ENCODE results near the gene FAM83E.

The FAM83E gene

DNA sequence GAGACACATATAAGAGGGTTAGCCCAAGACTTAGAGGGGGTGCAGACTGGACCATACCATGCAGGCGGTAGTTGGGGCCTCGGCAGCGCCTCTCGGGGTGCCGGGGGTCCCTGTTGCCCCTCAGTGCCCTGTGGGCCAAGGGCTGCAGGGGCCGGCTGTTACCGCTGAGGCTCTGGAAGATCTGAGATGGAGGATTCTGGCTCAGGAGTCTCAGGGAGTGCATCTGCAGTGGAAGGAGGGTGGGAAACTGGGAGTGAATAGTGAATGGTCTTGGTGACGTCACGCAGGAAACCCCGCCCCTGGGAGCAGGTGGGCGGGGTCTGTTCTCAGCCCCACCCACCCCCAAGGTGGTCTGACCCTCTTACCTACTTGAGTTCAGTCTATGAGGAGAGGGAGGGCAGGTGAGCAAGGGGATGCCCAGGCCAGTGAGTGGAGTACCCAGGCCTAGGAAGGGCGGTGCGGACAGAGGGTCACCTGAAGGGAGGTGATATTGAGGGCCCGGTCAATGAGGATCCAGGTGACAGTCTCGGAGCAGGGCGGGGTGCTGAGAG lies 24.0 kb upstream of the FAM83E start:
- Histone ChIP-seq H4K20me1 (ENCODE audit: insufficient read depth, low read length, poor library complexity, severe bottlenecking) (peaks cover 4% of the 10 kb centered on the region), H3F3A (ENCODE audit: low read depth) (peaks cover 3% of the 10 kb centered on the region), H3K4me2 (ENCODE audit: low read depth, low read length, poor library complexity, severe bottlenecking) (peak overlapping the region; percentile 82), H3K4me3 (ENCODE audit: low read length, poor library complexity, severe bottlenecking) (peak overlapping the region; percentile 80), H2AFZ (ENCODE audit: low read length) (no peak overlapping the region), H3K9ac (ENCODE audit: low read depth, low read length, poor library complexity, severe bottlenecking) (peak overlapping the region; percentile 86), H3K9me2 (replicated peaks; ENCODE audit: low read depth, low read length) (no peaks in the 10 kb centered on the region), H3K27me3 (ENCODE audit: insufficient read depth, low read length, poor library complexity, severe bottlenecking) (no peaks in the 10 kb centered on the region), H3K9me3 (ENCODE audit: insufficient read depth, low read depth, low read length) (no peaks in the 10 kb centered on the region), H3K36me3 (ENCODE audit: insufficient read depth, low read length) (no peaks in the 10 kb centered on the region), H3K79me2 (ENCODE audit: insufficient read depth, low read length) (peaks cover 20% of the 10 kb centered on the region), H3K4me1 (ENCODE audit: insufficient read depth, low read length, poor library complexity, severe bottlenecking) (peaks cover 27% of the 10 kb centered on the region)
- TF ChIP-seq EZH2phosphoT487 (IDR thresholded peaks at IDR 0.05; ENCODE audit: borderline replicate concordance) = no peak
- TF ChIP-seq, protein P1, sequence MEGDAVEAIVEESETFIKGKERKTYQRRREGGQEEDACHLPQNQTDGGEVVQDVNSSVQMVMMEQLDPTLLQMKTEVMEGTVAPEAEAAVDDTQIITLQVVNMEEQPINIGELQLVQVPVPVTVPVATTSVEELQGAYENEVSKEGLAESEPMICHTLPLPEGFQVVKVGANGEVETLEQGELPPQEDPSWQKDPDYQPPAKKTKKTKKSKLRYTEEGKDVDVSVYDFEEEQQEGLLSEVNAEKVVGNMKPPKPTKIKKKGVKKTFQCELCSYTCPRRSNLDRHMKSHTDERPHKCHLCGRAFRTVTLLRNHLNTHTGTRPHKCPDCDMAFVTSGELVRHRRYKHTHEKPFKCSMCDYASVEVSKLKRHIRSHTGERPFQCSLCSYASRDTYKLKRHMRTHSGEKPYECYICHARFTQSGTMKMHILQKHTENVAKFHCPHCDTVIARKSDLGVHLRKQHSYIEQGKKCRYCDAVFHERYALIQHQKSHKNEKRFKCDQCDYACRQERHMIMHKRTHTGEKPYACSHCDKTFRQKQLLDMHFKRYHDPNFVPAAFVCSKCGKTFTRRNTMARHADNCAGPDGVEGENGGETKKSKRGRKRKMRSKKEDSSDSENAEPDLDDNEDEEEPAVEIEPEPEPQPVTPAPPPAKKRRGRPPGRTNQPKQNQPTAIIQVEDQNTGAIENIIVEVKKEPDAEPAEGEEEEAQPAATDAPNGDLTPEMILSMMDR (conservative IDR thresholded peaks at IDR 0.05; ENCODE audit: low read length) = no peak

DNA sequence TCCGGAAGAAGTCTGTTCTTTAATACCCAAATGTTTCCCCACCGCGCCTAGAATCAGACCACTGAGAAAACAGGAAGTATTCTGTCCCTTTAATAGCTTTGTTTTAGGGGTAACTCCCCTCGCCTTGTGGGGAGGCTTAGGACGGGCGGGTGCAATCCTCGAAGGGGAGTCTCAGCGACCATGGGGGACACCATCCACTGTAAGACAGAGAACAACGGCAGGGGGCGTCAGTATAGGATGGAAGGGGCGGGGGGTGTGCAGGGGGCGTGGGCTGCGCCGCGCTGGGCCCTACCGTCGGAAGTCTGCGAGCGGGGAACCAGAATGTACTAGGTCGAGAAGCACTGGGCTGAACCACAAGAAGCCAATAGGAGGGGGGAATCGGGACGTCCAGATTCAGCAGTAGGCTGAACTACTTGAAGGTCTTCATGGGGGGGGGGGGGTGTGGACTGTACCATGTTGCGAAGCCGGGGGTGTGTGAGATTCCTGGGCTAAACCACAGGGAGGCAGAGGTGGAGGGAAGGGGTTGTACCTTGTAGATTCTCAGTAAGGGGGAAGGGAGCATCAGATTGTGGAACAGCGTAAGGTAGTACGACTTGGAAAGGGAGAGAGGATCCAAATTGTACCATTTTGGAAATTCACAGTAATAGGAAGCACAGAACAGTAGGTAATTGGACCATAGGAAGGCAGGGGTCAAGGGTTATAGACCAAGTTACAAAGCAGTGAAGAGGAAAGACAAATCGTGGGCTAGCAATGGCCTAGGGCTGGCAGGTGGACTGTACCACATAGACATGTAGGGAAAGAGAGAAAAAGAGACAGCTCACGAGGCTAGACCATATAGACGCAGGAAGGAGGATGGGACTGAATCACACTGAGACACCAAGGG lies 23.3 kb upstream of the FAM83E start:
- H3K9ac ChIP-seq (ENCODE audit: low read depth, low read length, poor library complexity, severe bottlenecking) = peak overlapping the region; percentile 86
- no peaks in the 10 kb centered on the region for H3K9me3 ChIP-seq (ENCODE audit: insufficient read depth, low read depth, low read length)
- H3K27me3 ChIP-seq (ENCODE audit: insufficient read depth, low read length, poor library complexity, severe bottlenecking) = no peaks in the 10 kb centered on the region
- H2AFZ ChIP-seq (ENCODE audit: low read length) = peak overlapping the region; percentile 84
- no peaks in the 10 kb centered on the region for H3K36me3 ChIP-seq (ENCODE audit: insufficient read depth, low read length)
- TF ChIP-seq, protein P1 (conservative IDR thresholded peaks at IDR 0.05; ENCODE audit: low read length) = peak; percentile 49
- TF ChIP-seq EZH2phosphoT487 (IDR thresholded peaks at IDR 0.05; ENCODE audit: borderline replicate concordance) = no peak
- H3K4me1 ChIP-seq (ENCODE audit: insufficient read depth, low read length, poor library complexity, severe bottlenecking) = peaks cover 34% of the 10 kb centered on the region
- H3K9me2 ChIP-seq (replicated peaks; ENCODE audit: low read depth, low read length) = no peaks in the 10 kb centered on the region
- H3K79me2 ChIP-seq (ENCODE audit: insufficient read depth, low read length) = peaks cover 27% of the 10 kb centered on the region
- H3F3A ChIP-seq (ENCODE audit: low read depth) = peaks cover 3% of the 10 kb centered on the region
- peak overlapping the region; percentile 80 for H3K4me3 ChIP-seq (ENCODE audit: low read length, poor library complexity, severe bottlenecking)
- peak overlapping the region; percentile 82 for H3K4me2 ChIP-seq (ENCODE audit: low read depth, low read length, poor library complexity, severe bottlenecking)
- peaks cover 4% of the 10 kb centered on the region for H4K20me1 ChIP-seq (ENCODE audit: insufficient read depth, low read length, poor library complexity, severe bottlenecking)

DNA sequence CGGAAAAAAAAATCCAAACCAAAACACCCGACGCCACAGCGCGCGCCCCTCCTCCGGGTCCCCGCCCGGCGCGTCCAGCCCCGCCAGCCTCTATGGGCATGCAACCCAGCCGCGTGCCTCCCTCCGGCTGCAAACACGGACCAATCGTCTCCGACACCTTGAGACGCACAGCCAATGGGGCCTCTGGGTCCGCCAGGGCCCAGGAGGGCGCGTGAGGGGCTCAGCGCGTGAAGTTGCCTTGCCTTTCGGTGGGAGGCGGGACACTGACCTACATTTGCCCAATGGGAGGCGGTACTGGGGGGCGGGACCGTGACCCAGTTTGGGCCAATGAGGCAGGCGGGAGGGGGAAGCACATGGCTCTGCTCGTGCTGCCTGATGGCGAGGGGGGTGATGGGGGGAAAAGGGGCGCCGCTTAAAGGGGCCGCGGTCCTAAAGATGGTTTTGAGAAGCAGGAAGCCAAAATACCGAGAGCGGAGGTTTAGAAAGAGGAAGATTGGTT lies 22.6 kb upstream of the FAM83E start:
- TF ChIP-seq EZH2phosphoT487 (IDR thresholded peaks at IDR 0.05; ENCODE audit: borderline replicate concordance) = no peak
- TF ChIP-seq, protein P1 (conservative IDR thresholded peaks at IDR 0.05; ENCODE audit: low read length) = no peak
- peaks cover 4% of the 10 kb centered on the region for H4K20me1 ChIP-seq (ENCODE audit: insufficient read depth, low read length, poor library complexity, severe bottlenecking)
- peak overlapping the region; percentile 84 for H2AFZ ChIP-seq (ENCODE audit: low read length)

More for the DNA sequence above, 22.6 kb upstream of the FAM83E start:
- Histone ChIP-seq H3F3A (ENCODE audit: low read depth) (peaks cover 3% of the 10 kb centered on the region), H3K4me3 (ENCODE audit: low read length, poor library complexity, severe bottlenecking) (peak overlapping the region; percentile 93), H3K9me2 (replicated peaks; ENCODE audit: low read depth, low read length) (no peaks in the 10 kb centered on the region), H3K4me1 (ENCODE audit: insufficient read depth, low read length, poor library complexity, severe bottlenecking) (peaks cover 41% of the 10 kb centered on the region), H3K27me3 (ENCODE audit: insufficient read depth, low read length, poor library complexity, severe bottlenecking) (no peaks in the 10 kb centered on the region), H3K4me2 (ENCODE audit: low read depth, low read length, poor library complexity, severe bottlenecking) (peak overlapping the region; percentile 99), H3K9me3 (ENCODE audit: insufficient read depth, low read depth, low read length) (no peaks in the 10 kb centered on the region), H3K9ac (ENCODE audit: low read depth, low read length, poor library complexity, severe bottlenecking) (peak overlapping the region; percentile 86), H3K79me2 (ENCODE audit: insufficient read depth, low read length) (peaks cover 34% of the 10 kb centered on the region), H3K36me3 (ENCODE audit: insufficient read depth, low read length) (no peaks in the 10 kb centered on the region)
